ENCODE data around the gene COL4A6. TPM values are rescaled to one million over a fixed set of nuclear protein-coding genes. Genes with fewer than 3 reads are reported as not detected.

COL4A6 gene
- total and polyA plus RNA-seq, 2 of the 8 experiments (the other 6 are each of a cell fraction or from before 2014, with no cell fraction given) = 5.9 to 11.8 TPM

GRCh38 chrX:108271397-108271787 lies 166.8 kb downstream of the COL4A6 start (continued):
- TF ChIP-seq CTCF (IDR thresholded peaks at IDR 0.05; ENCODE audit: control extremely low read depth in 1 of 3, insufficient read depth in 1 of 3, low read depth in 1 of 3, low read length in 3 of 3) = no peak

All from H1 (cell line).